HTERT RPE-1 (cell line): Measurements from ENCODE around the gene TMPRSS3.

Source experiments
- in situ Hi-C: fragments of 300-500 bp; cut with MboI; formaldehyde crosslinking; loops from 4 replicates; pipeline ENCODE4 v1.14.3; 2020; ENCODE audit warnings: low sequenced_read_pairs

TMPRSS3 gene

GRCh38 chr21:42353623-42354022 lies 42.2 kb downstream of the TMPRSS3 start:
- in situ Hi-C loops: no loop called here

GRCh38 chr21:42352441-42353095 lies 43.3 kb downstream of the TMPRSS3 start:
- in situ Hi-C loops: no loop called here

GRCh38 chr21:42351626-42352440 lies 44.0 kb downstream of the TMPRSS3 start:
- in situ Hi-C loops: no loop called here

GRCh38 chr21:42350927-42351426 lies 44.9 kb downstream of the TMPRSS3 start, which contains the start of gene TFF2:
TSS of gene TFF2 (minus strand) at chr21:42350994. CDS start at chr21:42350957, 37 bp downstream.
- in situ Hi-C loops: no loop called here

- in situ Hi-C loops: no loop called here
Measured at GRCh38 chr21:42350318-42350910, 45.4 kb downstream of the TMPRSS3 start.

GRCh38 chr21:42349420-42350317 lies 46.2 kb downstream of the TMPRSS3 start:
- in situ Hi-C loops: no loop called here

GRCh38 chr21:42348762-42349161 lies 47.1 kb downstream of the TMPRSS3 start:
- in situ Hi-C loops: no loop called here

- in situ Hi-C loops: no loop called here
Measured at GRCh38 chr21:42347601-42348327, 48.1 kb downstream of the TMPRSS3 start.

- in situ Hi-C loops: no loop called here
Measured at GRCh38 chr21:42346866-42347600, 48.8 kb downstream of the TMPRSS3 start.

GRCh38 chr21:42346441-42346840 lies 49.4 kb downstream of the TMPRSS3 start:
- in situ Hi-C loops: no loop called here

GRCh38 chr21:42344631-42345030 lies 51.2 kb downstream of the TMPRSS3 start:
- in situ Hi-C loops: no loop called here

- in situ Hi-C loops: no loop called here
Measured at GRCh38 chr21:42343963-42344510, 51.8 kb downstream of the TMPRSS3 start.

- in situ Hi-C loops: no loop called here
Measured at GRCh38 chr21:42343556-42343955, 52.3 kb downstream of the TMPRSS3 start.

GRCh38 chr21:42343101-42343500 lies 52.8 kb downstream of the TMPRSS3 start:
- in situ Hi-C loops: no loop called here

GRCh38 chr21:42341776-42342542 lies 53.9 kb downstream of the TMPRSS3 start:
- in situ Hi-C loops: no loop called here

- in situ Hi-C loops: no loop called here
Measured at GRCh38 chr21:42340187-42341050, 55.4 kb downstream of the TMPRSS3 start.
